Activated T-cell treated with anti-CD3 and anti-CD28 coated beads, Interleukin-2, amount 50 U/mL, for 4 hours (primary cell): ENCODE measurements around the gene UBAC2. TPM values are rescaled to one million over a fixed set of nuclear protein-coding genes. Genes with fewer than 3 reads are reported as not detected.
A peak's percentile ranks its signal among the peaks of the same experiment; 100 is the strongest.

ENCODE experiments used
- ATAC-seq, 2 donors: fragments of 200-7000 bp; cut with Tn5 transposase; one replicate each; pipeline ENCODE4 v1.10.0; 2021
- DNase-seq: peaks from one replicate; pipeline ENCODE4 v3.0.0-alpha.2; 2020
- H3K27me3 Mint-ChIP-seq: one replicate; pipeline ENCODE4 v1.8.0; 2021; ENCODE audit warnings: low read depth, mixed read lengths
- H3K36me3 Mint-ChIP-seq: one replicate; pipeline ENCODE4 v1.8.0; 2022; ENCODE audit warnings: mixed read lengths; ENCODE audit not compliant: insufficient read depth
- H3K4me1 Mint-ChIP-seq: one replicate; pipeline ENCODE4 v1.8.0; 2021; ENCODE audit warnings: low read depth, mixed read lengths
- H3K4me3 Mint-ChIP-seq: one replicate; pipeline ENCODE4 v1.8.0; 2021; ENCODE audit warnings: mild to moderate bottlenecking, moderate library complexity, mixed read lengths
- H3K9me3 Mint-ChIP-seq: one replicate; pipeline ENCODE4 v1.8.0; 2021; ENCODE audit warnings: mixed read lengths
- total RNA-seq, 3 donors: library from RNA; stranded (reverse); gene quantifications; one replicate each; pipeline ENCODE4 v1.2.1, GENCODE V29; 2021

Gene UBAC2
- total RNA-seq, 3 donors from 2014 or later, result 48.5 to 50.4 (median 49.1) TPM

GRCh38 chr13:99271249-99271648, 70.6 kb downstream of the UBAC2 start:
- peaks cover 17% of the 10 kb centered on the region for H3K36me3 Mint-ChIP-seq
- ATAC-seq, result no peak
- H3K27me3 Mint-ChIP-seq, result no peaks in the 10 kb centered on the region
- no peak overlapping the region for H3K4me3 Mint-ChIP-seq
- peaks cover 65% of the 10 kb centered on the region for H3K4me1 Mint-ChIP-seq
- DNase-seq, result no peak
- H3K9me3 Mint-ChIP-seq, result no peaks in the 10 kb centered on the region

GRCh38 chr13:99272481-99272880, 71.8 kb downstream of the UBAC2 start:
- no peak overlapping the region for H3K4me3 Mint-ChIP-seq
- H3K4me1 Mint-ChIP-seq, result peaks cover 76% of the 10 kb centered on the region
- ATAC-seq (no peak), DNase-seq (no peak)
- H3K27me3 Mint-ChIP-seq, result no peaks in the 10 kb centered on the region
- H3K36me3 Mint-ChIP-seq, result peaks cover 17% of the 10 kb centered on the region
- no peaks in the 10 kb centered on the region for H3K9me3 Mint-ChIP-seq

GRCh38 chr13:99273128-99273527, 72.5 kb downstream of the UBAC2 start:
- ATAC-seq (peak; percentile 26 to 27), DNase-seq (no peak)
- H3K4me1 Mint-ChIP-seq, result peaks cover 81% of the 10 kb centered on the region
- H3K27me3 Mint-ChIP-seq, result no peaks in the 10 kb centered on the region
- H3K36me3 Mint-ChIP-seq, result peaks cover 19% of the 10 kb centered on the region
- no peaks in the 10 kb centered on the region for H3K9me3 Mint-ChIP-seq
- no peak overlapping the region for H3K4me3 Mint-ChIP-seq

GRCh38 chr13:99275093-99275469, 74.4 kb downstream of the UBAC2 start:
- H3K4me1 Mint-ChIP-seq, result peaks cover 92% of the 10 kb centered on the region
- H3K9me3 Mint-ChIP-seq, result no peaks in the 10 kb centered on the region
- ATAC-seq, result peak; percentile 76 to 81
- H3K4me3 Mint-ChIP-seq, result no peak overlapping the region
- peak; percentile 23 for DNase-seq
- peaks cover 23% of the 10 kb centered on the region for H3K36me3 Mint-ChIP-seq
- H3K27me3 Mint-ChIP-seq, result no peaks in the 10 kb centered on the region

- Mint-ChIP-seq H3K9me3 (no peaks in the 10 kb centered on the region), H3K27me3 (no peaks in the 10 kb centered on the region), H3K36me3 (peaks cover 31% of the 10 kb centered on the region), H3K4me1 (peaks cover 90% of the 10 kb centered on the region), H3K4me3 (no peak overlapping the region)
- ATAC-seq (no peak), DNase-seq (no peak)
Observed at GRCh38 chr13:99276706-99277105, 76.1 kb downstream of the UBAC2 start.

- ATAC-seq, result no peak
- Mint-ChIP-seq H3K9me3 (no peaks in the 10 kb centered on the region), H3K4me3 (no peak overlapping the region), H3K27me3 (no peaks in the 10 kb centered on the region), H3K4me1 (peaks cover 91% of the 10 kb centered on the region), H3K36me3 (peaks cover 28% of the 10 kb centered on the region)
- DNase-seq, result no peak
Observed at GRCh38 chr13:99277629-99278028, 77.0 kb downstream of the UBAC2 start.

GRCh38 chr13:99278200-99278599, 77.5 kb downstream of the UBAC2 start:
- no peak for DNase-seq
- no peak overlapping the region for H3K4me3 Mint-ChIP-seq
- ATAC-seq, result no peak
- no peaks in the 10 kb centered on the region for H3K9me3 Mint-ChIP-seq
- H3K36me3 Mint-ChIP-seq, result peaks cover 27% of the 10 kb centered on the region
- H3K27me3 Mint-ChIP-seq, result no peaks in the 10 kb centered on the region
- H3K4me1 Mint-ChIP-seq, result peaks cover 92% of the 10 kb centered on the region

GRCh38 chr13:99278843-99279242, 78.2 kb downstream of the UBAC2 start:
- H3K4me3 Mint-ChIP-seq, result no peak overlapping the region
- H3K27me3 Mint-ChIP-seq, result no peaks in the 10 kb centered on the region
- peaks cover 92% of the 10 kb centered on the region for H3K4me1 Mint-ChIP-seq
- no peaks in the 10 kb centered on the region for H3K9me3 Mint-ChIP-seq
- DNase-seq, result no peak
- H3K36me3 Mint-ChIP-seq, result peaks cover 27% of the 10 kb centered on the region
- no peak for ATAC-seq

GRCh38 chr13:99279637-99280036, 79.0 kb downstream of the UBAC2 start:
- no peaks in the 10 kb centered on the region for H3K27me3 Mint-ChIP-seq
- peaks cover 28% of the 10 kb centered on the region for H3K36me3 Mint-ChIP-seq
- no peak for DNase-seq
- no peak for ATAC-seq
- no peak overlapping the region for H3K4me3 Mint-ChIP-seq
- H3K4me1 Mint-ChIP-seq, result peaks cover 93% of the 10 kb centered on the region
- H3K9me3 Mint-ChIP-seq, result no peaks in the 10 kb centered on the region

GRCh38 chr13:99280166-99280565, 79.5 kb downstream of the UBAC2 start:
- H3K4me3 Mint-ChIP-seq, result no peak overlapping the region
- ATAC-seq (no peak), DNase-seq (no peak)
- no peaks in the 10 kb centered on the region for H3K27me3 Mint-ChIP-seq
- H3K9me3 Mint-ChIP-seq, result no peaks in the 10 kb centered on the region
- H3K4me1 Mint-ChIP-seq, result peaks cover 91% of the 10 kb centered on the region
- H3K36me3 Mint-ChIP-seq, result peaks cover 24% of the 10 kb centered on the region

- H3K36me3 Mint-ChIP-seq, result peaks cover 20% of the 10 kb centered on the region
- peak; percentile 67 to 69 for ATAC-seq
- H3K27me3 Mint-ChIP-seq, result no peaks in the 10 kb centered on the region
- H3K9me3 Mint-ChIP-seq, result no peaks in the 10 kb centered on the region
- peaks cover 91% of the 10 kb centered on the region for H3K4me1 Mint-ChIP-seq
- peak; percentile 54 for DNase-seq
- no peak overlapping the region for H3K4me3 Mint-ChIP-seq
Observed at GRCh38 chr13:99281811-99282263, 81.2 kb downstream of the UBAC2 start.

- ATAC-seq (peak in 1 of 2 donors; percentile 12), DNase-seq (no peak)
- Mint-ChIP-seq H3K9me3 (no peaks in the 10 kb centered on the region), H3K4me3 (peak overlapping the region; percentile 51), H3K27me3 (no peaks in the 10 kb centered on the region), H3K4me1 (peaks cover 93% of the 10 kb centered on the region), H3K36me3 (peaks cover 24% of the 10 kb centered on the region)
Observed at GRCh38 chr13:99282264-99283231, 81.9 kb downstream of the UBAC2 start.

- H3K4me3 Mint-ChIP-seq, result no peak overlapping the region
- H3K9me3 Mint-ChIP-seq, result no peaks in the 10 kb centered on the region
- H3K4me1 Mint-ChIP-seq, result peaks cover 95% of the 10 kb centered on the region
- no peak for DNase-seq
- no peaks in the 10 kb centered on the region for H3K27me3 Mint-ChIP-seq
- H3K36me3 Mint-ChIP-seq, result peaks cover 28% of the 10 kb centered on the region
- ATAC-seq, result no peak
Observed at GRCh38 chr13:99285432-99286182, 85.0 kb downstream of the UBAC2 start.

GRCh38 chr13:99287551-99287950, 86.9 kb downstream of the UBAC2 start:
- ATAC-seq, result no peak
- peak overlapping the region; percentile 11 for H3K4me3 Mint-ChIP-seq
- H3K9me3 Mint-ChIP-seq, result no peaks in the 10 kb centered on the region
- no peaks in the 10 kb centered on the region for H3K27me3 Mint-ChIP-seq
- peaks cover 30% of the 10 kb centered on the region for H3K36me3 Mint-ChIP-seq
- DNase-seq, result no peak
- H3K4me1 Mint-ChIP-seq, result peaks cover 90% of the 10 kb centered on the region
